IgD-negative memory B cell (primary cell): ENCODE measurements around the gene PTBP3. TPM values are rescaled to one million over a fixed set of nuclear protein-coding genes. Genes with fewer than 3 reads are reported as not detected.
A peak's percentile ranks its signal among the peaks of the same experiment; 100 is the strongest.

Experiments
- H3K27ac Mint-ChIP-seq, 3 donors: one replicate each; pipeline ENCODE4 v1.8.0; 2020 to 2022; ENCODE audit warnings: mild to moderate bottlenecking in 3 of 3, mixed read lengths in 3 of 3, moderate library complexity in 1 of 3
- H3K27me3 Mint-ChIP-seq: one replicate; pipeline ENCODE4 v1.8.0; 2021; ENCODE audit warnings: mixed read lengths
- H3K36me3 Mint-ChIP-seq: one replicate; pipeline ENCODE4 v1.8.0; 2020; ENCODE audit warnings: mild to moderate bottlenecking, mixed read lengths
- H3K4me1 Mint-ChIP-seq, 3 donors: one replicate each; pipeline ENCODE4 v1.8.0; 2020 to 2022; ENCODE audit warnings: mixed read lengths in 3 of 3, mild to moderate bottlenecking in 1 of 3
- H3K4me3 Mint-ChIP-seq, 4 donors: one replicate each; pipeline ENCODE4 v1.8.0; 2020 to 2022; ENCODE audit warnings: mild to moderate bottlenecking in 4 of 4, mixed read lengths in 4 of 4, moderate library complexity in 3 of 4
- H3K9me3 Mint-ChIP-seq, 3 donors: one replicate each; pipeline ENCODE4 v1.8.0; 2020 to 2021; ENCODE audit warnings: mixed read lengths in 3 of 3, mild to moderate bottlenecking in 1 of 3
- polyA plus RNA-seq: library from polyadenylated mRNA; unstranded; fragments of 300-500 nt; fragmentation: Illumina TruSeq; gene quantifications from one replicate; pipeline ENCODE4 v1.2.3, GENCODE V29; 2021

PTBP3 gene
- polyA plus RNA-seq, 1 donor from 2014 or later, result 32.7 TPM

GRCh38 chr9:112338561-112338960 is 5.1 kb upstream of the PTBP3 start:
- H3K36me3 Mint-ChIP-seq, result no peaks in the 10 kb centered on the region
- no peak overlapping the region for H3K27ac Mint-ChIP-seq
- H3K4me3 Mint-ChIP-seq, result no peak overlapping the region
- no peaks in the 10 kb centered on the region for H3K9me3 Mint-ChIP-seq
- peaks cover 5 to 9% (median 5%) of the 10 kb centered on the region in 3 donors for H3K4me1 Mint-ChIP-seq
- no peaks in the 10 kb centered on the region for H3K27me3 Mint-ChIP-seq

DNA sequence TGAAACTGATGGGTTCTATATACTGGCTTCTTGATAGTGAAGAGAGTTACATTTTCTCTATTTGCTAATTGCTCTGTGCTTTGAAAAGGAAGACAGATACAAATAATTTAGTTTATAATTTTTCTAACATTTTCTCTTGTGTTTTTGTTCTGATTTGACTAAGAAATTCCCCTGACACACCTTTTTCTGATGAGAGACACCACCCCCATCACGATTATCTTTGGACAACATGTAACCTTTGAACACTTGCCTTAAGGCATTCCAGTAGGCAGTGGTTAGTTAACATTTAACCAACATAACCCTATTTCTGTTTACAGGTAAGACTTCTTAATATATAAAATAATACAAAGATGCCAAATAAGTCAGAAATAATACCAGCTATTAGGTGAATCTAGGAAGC is 4.1 kb upstream of the PTBP3 start:
- H3K4me1 Mint-ChIP-seq, result peaks cover 5 to 10% (median 5%) of the 10 kb centered on the region in 3 donors

DNA sequence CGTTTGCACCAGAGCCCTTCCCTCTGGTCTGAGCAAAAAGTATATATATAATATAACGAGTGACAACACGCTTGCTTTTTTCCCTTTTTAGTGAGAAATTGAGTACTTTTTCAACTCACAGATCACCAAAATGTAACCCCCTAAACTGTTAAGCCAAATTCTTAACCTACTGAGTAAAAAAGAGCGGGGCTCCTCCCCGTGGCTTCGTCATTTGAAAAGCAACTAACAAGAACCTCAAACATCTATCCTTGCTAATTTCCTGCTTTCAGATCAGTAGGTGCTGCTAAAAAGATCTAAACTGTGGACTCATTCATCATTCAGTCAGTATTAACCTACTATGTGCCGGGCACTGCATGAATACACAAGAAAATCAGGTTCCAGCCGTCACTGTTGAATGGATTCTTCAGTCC is 1.0 kb upstream of the PTBP3 start:
- H3K27me3 Mint-ChIP-seq, result no peaks in the 10 kb centered on the region
- no peaks in the 10 kb centered on the region for H3K9me3 Mint-ChIP-seq
- no peaks in the 10 kb centered on the region for H3K36me3 Mint-ChIP-seq
- H3K27ac Mint-ChIP-seq, result peak overlapping the region; percentile 93 to 97 (median 97)
- peaks cover 22 to 32% (median 24%) of the 10 kb centered on the region in 3 donors for H3K4me1 Mint-ChIP-seq
- peak overlapping the region; percentile 89 to 98 (median 96) for H3K4me3 Mint-ChIP-seq

More for the DNA sequence above, 4.1 kb upstream of the PTBP3 start:
- no peak overlapping the region for H3K27ac Mint-ChIP-seq
- no peaks in the 10 kb centered on the region for H3K27me3 Mint-ChIP-seq
- no peaks in the 10 kb centered on the region for H3K9me3 Mint-ChIP-seq
- H3K36me3 Mint-ChIP-seq, result no peaks in the 10 kb centered on the region
- H3K4me3 Mint-ChIP-seq, result no peak overlapping the region

DNA sequence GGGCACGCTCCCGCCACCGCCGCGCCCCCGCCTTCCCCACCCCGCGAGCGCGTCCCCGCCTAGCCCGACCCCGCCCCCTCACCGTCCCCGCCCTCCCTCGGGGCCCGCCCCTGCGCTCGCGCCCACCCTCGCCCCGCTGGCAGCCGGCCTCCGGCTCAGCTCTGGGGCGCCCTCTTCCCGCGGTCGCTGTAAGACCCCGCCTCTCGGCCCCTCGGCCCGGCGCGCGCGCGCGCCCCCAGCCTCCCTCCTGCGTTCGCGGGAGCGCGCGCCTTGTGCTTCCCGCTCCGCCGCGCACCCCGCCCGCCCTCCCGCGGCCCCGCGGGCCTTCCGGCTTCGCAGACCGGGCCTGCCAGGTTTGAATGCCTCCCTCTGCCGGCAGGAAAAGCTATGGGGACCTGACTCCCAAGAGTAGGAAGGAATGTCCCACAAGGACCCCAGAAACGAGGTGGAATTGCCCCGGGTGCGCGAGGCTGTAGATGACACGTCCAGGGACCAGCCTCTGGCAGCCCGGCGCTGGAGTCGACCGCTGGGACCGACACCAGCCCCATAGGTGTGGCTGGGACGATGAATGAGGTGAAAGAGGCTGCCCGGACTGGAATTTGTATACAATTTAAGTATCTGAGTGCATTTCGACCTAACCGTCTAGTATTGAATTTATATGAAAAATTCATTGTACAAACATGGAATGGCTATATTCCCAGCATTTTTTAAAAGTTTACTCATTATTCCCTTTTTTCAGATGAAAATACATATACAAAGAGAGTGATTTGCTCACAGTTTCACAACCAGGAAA is 416 bp upstream of the PTBP3 start:
- H3K9me3 Mint-ChIP-seq, result no peaks in the 10 kb centered on the region
- H3K36me3 Mint-ChIP-seq, result no peaks in the 10 kb centered on the region
- peak overlapping the region; percentile 89 to 98 (median 96) for H3K4me3 Mint-ChIP-seq
- no peaks in the 10 kb centered on the region for H3K27me3 Mint-ChIP-seq
- peak overlapping the region; percentile 93 to 97 (median 97) for H3K27ac Mint-ChIP-seq
- H3K4me1 Mint-ChIP-seq, result peaks cover 24 to 32% (median 25%) of the 10 kb centered on the region in 3 donors

- Mint-ChIP-seq H3K4me1 (peaks cover 35 to 44% (median 37%) of the 10 kb centered on the region in 3 donors), H3K36me3 (no peaks in the 10 kb centered on the region), H3K9me3 (no peaks in the 10 kb centered on the region), H3K27me3 (no peaks in the 10 kb centered on the region), H3K27ac (peak overlapping the region; percentile 86 to 93 (median 91)), H3K4me3 (peak overlapping the region; percentile 87 to 97 (median 91))
Measured at GRCh38 chr9:112332674-112332976, 794 bp downstream of the PTBP3 start.

GRCh38 chr9:112332214-112332613 is 1.2 kb downstream of the PTBP3 start:
- peak overlapping the region; percentile 86 to 93 (median 91) for H3K27ac Mint-ChIP-seq
- no peaks in the 10 kb centered on the region for H3K9me3 Mint-ChIP-seq
- H3K27me3 Mint-ChIP-seq, result no peaks in the 10 kb centered on the region
- H3K4me3 Mint-ChIP-seq, result peak overlapping the region; percentile 87 to 97 (median 91)
- no peaks in the 10 kb centered on the region for H3K36me3 Mint-ChIP-seq
- H3K4me1 Mint-ChIP-seq, result peaks cover 35 to 44% (median 38%) of the 10 kb centered on the region in 3 donors

GRCh38 chr9:112331674-112331952 is 1.8 kb downstream of the PTBP3 start:
- H3K4me1 Mint-ChIP-seq, result peaks cover 35 to 45% (median 38%) of the 10 kb centered on the region in 3 donors
- H3K9me3 Mint-ChIP-seq, result no peaks in the 10 kb centered on the region
- H3K27me3 Mint-ChIP-seq, result no peaks in the 10 kb centered on the region
- H3K36me3 Mint-ChIP-seq, result no peaks in the 10 kb centered on the region
- H3K27ac Mint-ChIP-seq, result peak overlapping the region; percentile 52 to 93 (median 68)
- H3K4me3 Mint-ChIP-seq, result peak overlapping the region; percentile 87 to 97 (median 91)

DNA sequence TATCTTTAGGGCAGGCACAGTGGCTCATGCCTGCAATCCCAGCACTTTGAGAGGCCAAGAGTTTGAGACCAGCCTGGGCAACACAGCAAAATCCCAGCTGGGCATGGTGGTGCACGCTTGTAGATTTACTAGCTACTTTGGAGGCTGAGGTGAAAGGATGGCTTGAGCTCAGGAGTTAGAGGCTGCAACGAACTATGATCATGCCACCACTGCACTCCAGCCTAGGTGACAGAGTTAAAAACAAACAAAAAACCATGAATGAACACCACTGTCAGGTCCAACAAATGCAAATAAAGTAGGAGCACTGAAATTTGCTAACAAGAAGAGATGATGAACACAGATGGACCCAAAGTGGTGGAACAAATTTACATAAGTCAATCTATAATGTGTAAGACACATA is 4.9 kb downstream of the PTBP3 start:
- Mint-ChIP-seq H3K4me3 (peak overlapping the region in 3 of 4 donors; percentile 31 to 64 (median 61)), H3K9me3 (peaks cover 0 to 4% (median 4%) of the 10 kb centered on the region in 3 donors), H3K27me3 (no peaks in the 10 kb centered on the region), H3K4me1 (peaks cover 49 to 56% (median 49%) of the 10 kb centered on the region in 3 donors), H3K27ac (no peak overlapping the region), H3K36me3 (peaks cover 7% of the 10 kb centered on the region)

DNA sequence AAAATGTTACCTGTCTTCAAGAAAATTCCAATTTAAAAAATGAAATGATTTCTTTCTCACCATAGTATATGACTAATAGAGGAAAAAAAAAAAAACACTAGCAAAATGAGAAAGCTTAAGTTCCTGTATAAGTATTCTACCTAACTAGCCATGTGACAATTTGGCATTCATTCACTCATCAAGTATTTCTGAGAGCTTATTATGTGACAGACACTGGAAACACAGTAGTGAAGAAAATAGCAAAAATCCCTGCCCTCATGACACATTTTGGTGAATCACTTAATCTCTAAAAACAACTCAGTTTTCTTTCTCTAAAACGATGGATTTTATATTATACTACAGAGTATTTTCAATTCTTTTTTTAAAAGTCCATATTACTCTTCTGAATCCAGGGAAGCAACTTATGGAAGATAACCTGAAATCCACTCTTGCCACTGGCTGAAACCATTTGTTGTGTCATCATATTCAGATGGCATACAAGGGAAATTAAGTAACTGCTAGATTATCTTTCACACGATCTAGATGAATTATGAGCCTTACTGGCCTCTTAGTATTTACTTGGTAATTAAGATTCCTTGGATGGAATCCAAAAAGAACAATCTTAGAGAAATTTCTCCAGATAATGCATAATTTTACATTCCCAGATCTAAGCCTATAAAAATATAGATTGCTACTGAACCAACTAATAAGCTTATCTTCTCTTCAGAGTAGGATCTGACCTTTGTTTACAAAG is 5.5 kb downstream of the PTBP3 start:
- H3K36me3 Mint-ChIP-seq, result peaks cover 9% of the 10 kb centered on the region
- peaks cover 0 to 7% (median 4%) of the 10 kb centered on the region in 3 donors for H3K9me3 Mint-ChIP-seq
- H3K4me3 Mint-ChIP-seq, result peak overlapping the region in 3 of 4 donors; percentile 22 to 64 (median 31)
- H3K27me3 Mint-ChIP-seq, result no peaks in the 10 kb centered on the region
- peaks cover 51 to 60% (median 54%) of the 10 kb centered on the region in 3 donors for H3K4me1 Mint-ChIP-seq
- H3K27ac Mint-ChIP-seq, result no peak overlapping the region

- Mint-ChIP-seq H3K27me3 (no peaks in the 10 kb centered on the region), H3K9me3 (peaks cover 0 to 7% (median 4%) of the 10 kb centered on the region in 3 donors), H3K4me3 (no peak overlapping the region), H3K27ac (no peak overlapping the region), H3K4me1 (peaks cover 54 to 57% (median 57%) of the 10 kb centered on the region in 3 donors), H3K36me3 (peaks cover 9% of the 10 kb centered on the region)
Measured at GRCh38 chr9:112326194-112326593, 7.2 kb downstream of the PTBP3 start.

GRCh38 chr9:112325600-112325999 is 7.8 kb downstream of the PTBP3 start:
- Mint-ChIP-seq H3K4me3 (peak overlapping the region in 1 of 4 donors; percentile 23), H3K27ac (peak overlapping the region in 2 of 3 donors; percentile 39 to 83), H3K27me3 (no peaks in the 10 kb centered on the region), H3K4me1 (peaks cover 50 to 57% (median 54%) of the 10 kb centered on the region in 3 donors), H3K9me3 (peaks cover 0 to 7% (median 4%) of the 10 kb centered on the region in 3 donors), H3K36me3 (peaks cover 12% of the 10 kb centered on the region)

DNA sequence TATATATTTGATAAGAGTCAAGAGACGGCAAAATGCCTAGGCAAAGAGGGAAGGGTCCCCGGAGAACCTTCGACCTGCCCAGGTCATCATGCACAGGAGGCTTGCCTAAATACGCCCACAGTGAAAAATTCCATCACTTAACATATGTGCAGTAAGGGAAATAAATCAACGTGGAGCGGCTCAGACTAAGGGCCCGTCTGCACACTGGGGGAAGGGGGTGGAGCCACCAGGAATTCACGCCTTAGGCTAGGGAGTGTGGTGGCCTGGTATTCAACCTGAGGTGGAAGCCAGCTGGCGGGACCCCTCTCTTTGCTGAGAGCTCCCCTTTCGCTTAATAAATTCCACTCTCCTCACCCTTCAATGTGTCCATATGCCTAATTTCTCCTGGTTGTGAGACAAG is 8.3 kb downstream of the PTBP3 start:
- peaks cover 49 to 56% (median 51%) of the 10 kb centered on the region in 3 donors for H3K4me1 Mint-ChIP-seq
- peaks cover 12% of the 10 kb centered on the region for H3K36me3 Mint-ChIP-seq
- H3K9me3 Mint-ChIP-seq, result peaks cover 0 to 7% (median 4%) of the 10 kb centered on the region in 3 donors
- H3K27ac Mint-ChIP-seq, result peak overlapping the region in 1 of 3 donors; percentile 33
- no peaks in the 10 kb centered on the region for H3K27me3 Mint-ChIP-seq
- H3K4me3 Mint-ChIP-seq, result peak overlapping the region in 1 of 4 donors; percentile 23

- H3K4me1 Mint-ChIP-seq, result peaks cover 47 to 55% (median 53%) of the 10 kb centered on the region in 3 donors
- no peaks in the 10 kb centered on the region for H3K27me3 Mint-ChIP-seq
- H3K4me3 Mint-ChIP-seq, result peak overlapping the region in 2 of 4 donors; percentile 39 to 74
- H3K36me3 Mint-ChIP-seq, result peaks cover 12% of the 10 kb centered on the region
- H3K9me3 Mint-ChIP-seq, result peaks cover 0 to 7% (median 4%) of the 10 kb centered on the region in 3 donors
- H3K27ac Mint-ChIP-seq, result no peak overlapping the region
Measured at GRCh38 chr9:112323378-112323854, 10.0 kb downstream of the PTBP3 start.

DNA sequence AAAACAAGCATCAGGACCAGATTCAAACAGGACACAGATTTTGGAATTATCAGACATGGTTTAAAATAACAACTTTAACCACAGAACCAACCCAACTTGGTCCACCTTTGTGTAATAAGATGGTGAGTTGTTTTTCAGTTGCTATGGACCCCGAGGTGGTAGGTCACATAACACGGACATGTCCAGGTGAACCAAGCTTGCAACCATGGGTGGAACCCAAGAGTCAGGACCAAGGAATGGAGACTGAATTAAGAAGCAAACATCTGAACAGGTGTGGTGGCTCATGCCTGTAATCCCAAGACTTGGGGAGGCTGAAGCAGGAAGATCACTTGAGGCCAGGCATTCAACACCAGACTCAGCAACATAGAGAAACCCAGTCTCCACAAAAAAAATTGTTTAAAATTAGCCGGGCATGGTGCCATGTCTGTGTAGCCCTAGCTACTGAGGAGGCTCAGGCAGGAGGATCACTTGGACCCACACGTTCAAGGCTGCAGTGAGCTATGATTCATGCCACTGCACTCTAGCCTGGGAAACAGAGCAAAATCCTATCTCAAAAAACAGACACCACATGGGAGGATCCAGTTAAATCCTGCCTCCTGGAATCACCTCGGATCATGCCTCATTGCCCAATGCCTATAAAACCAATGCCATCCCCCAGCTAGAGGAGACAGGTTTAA is 10.6 kb downstream of the PTBP3 start:
- Mint-ChIP-seq H3K4me3 (peak overlapping the region in 2 of 4 donors; percentile 49 to 56), H3K36me3 (peaks cover 12% of the 10 kb centered on the region), H3K27ac (peak overlapping the region in 1 of 3 donors; percentile 65), H3K9me3 (peaks cover 0 to 7% (median 4%) of the 10 kb centered on the region in 3 donors), H3K4me1 (peaks cover 47 to 53% (median 49%) of the 10 kb centered on the region in 3 donors), H3K27me3 (no peaks in the 10 kb centered on the region)
